ENCODE results near the gene SUCLG2. TPM values are rescaled to one million over a fixed set of nuclear protein-coding genes. Genes with fewer than 3 reads are reported as not detected.

SUCLG2 gene, protein sequence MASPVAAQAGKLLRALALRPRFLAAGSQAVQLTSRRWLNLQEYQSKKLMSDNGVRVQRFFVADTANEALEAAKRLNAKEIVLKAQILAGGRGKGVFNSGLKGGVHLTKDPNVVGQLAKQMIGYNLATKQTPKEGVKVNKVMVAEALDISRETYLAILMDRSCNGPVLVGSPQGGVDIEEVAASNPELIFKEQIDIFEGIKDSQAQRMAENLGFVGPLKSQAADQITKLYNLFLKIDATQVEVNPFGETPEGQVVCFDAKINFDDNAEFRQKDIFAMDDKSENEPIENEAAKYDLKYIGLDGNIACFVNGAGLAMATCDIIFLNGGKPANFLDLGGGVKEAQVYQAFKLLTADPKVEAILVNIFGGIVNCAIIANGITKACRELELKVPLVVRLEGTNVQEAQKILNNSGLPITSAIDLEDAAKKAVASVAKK
- total RNA-seq, result 83.0 and 88.8 TPM in 2 replicates

DNA sequence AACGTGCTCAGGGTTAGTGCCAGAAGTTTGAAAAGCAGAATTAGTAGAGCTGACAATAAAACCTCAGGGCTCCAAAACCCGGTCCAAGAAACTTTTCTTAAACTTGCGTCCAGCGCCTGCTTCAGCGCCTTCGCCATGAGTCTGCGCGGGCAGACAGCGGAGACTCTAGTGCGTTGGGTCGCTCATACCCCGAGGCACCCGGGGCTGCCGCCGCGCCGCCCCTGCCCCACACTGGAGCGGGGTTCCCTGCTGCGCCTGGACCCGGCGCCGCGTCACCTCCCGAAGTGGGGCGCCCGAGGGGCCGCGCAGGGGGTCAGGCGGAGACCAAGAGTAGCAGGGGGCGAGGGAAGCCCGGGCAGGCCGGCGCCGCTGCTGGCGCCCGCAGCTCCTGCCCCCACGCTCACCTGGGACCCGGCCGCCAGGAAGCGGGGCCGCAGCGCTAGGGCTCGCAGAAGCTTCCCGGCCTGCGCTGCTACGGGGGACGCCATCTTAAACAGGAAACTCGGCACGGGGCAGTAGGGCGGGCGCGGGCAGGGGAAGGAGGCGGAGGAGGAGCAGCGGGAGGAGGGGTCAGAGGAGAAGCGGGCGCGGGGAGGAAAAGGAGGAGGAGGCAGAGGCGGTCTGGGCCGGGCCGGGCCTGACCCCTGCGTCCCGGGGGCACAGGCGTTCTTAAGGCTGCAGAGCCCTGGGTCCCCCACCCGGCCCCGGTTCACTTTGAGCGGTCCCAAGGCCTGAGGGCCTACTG, at the start of gene SUCLG2:
SUCLG2 (minus strand) TSS at position 514 of the 745 bp plus-strand sequence; CDS start at position 488, 26 bp downstream.

Data from myometrial cell (primary cell).